Coronary artery (tissue), 2 donors: Measurements from ENCODE around the gene ANKFN1.

Experiments
- DNase-seq: peaks from one replicate; pipeline ENCODE4 v3.0.0-alpha.2; 2017; ENCODE audit warnings: low spot score
- H3K27ac ChIP-seq, 2 donors: fragments of 200-600 bp; sonication (generic); one replicate each; pipeline ENCODE4 v1.5.1; 2016 to 2019
- H3K4me3 ChIP-seq: fragments of 200-600 bp; sonication (generic); 2 replicates; pipeline ENCODE4 v1.5.1; 2016; ENCODE audit warnings: mild to moderate bottlenecking, moderate library complexity
- TF ChIP-seq, protein P1 (sequence below): fragments of 200-600 bp; sonication (generic); IDR thresholded peaks from one replicate; pipeline ENCODE4 v1.5.1; 2019; ENCODE audit warnings: antibody characterized with exemption

ANKFN1 gene

DNA sequence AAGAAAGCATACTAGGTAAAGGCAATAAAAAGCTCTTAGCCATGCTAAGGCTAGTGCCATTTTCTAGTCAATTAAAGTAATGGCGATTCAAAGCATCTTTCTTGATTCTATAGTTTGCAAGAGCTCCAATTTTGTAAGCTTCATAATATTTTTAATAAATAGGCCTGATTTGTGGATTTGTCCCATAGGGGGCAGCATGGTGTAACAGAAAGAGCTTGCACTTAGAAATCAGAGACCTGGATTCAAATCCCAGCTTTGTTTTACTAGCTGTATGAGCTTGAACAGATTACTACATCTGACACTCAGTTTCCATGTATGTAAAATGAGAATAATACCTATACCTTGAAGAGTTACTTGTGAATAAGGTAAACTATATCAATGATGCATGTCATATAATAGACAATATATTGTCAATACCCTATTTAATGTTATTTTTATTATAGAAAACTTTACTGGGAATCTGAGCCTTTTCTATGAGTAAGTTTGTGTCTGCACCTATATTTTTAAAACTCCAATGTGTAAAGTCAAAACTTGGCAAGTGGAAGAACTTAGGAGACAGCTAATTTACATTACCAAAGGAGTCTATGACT is 346.6 kb downstream of the ANKFN1 start:
- H3K4me3 ChIP-seq: no peak overlapping the region
- no peak overlapping the region for H3K27ac ChIP-seq
- TF ChIP-seq, protein P1, sequence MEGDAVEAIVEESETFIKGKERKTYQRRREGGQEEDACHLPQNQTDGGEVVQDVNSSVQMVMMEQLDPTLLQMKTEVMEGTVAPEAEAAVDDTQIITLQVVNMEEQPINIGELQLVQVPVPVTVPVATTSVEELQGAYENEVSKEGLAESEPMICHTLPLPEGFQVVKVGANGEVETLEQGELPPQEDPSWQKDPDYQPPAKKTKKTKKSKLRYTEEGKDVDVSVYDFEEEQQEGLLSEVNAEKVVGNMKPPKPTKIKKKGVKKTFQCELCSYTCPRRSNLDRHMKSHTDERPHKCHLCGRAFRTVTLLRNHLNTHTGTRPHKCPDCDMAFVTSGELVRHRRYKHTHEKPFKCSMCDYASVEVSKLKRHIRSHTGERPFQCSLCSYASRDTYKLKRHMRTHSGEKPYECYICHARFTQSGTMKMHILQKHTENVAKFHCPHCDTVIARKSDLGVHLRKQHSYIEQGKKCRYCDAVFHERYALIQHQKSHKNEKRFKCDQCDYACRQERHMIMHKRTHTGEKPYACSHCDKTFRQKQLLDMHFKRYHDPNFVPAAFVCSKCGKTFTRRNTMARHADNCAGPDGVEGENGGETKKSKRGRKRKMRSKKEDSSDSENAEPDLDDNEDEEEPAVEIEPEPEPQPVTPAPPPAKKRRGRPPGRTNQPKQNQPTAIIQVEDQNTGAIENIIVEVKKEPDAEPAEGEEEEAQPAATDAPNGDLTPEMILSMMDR: no peak
- DNase-seq: no peak

DNA sequence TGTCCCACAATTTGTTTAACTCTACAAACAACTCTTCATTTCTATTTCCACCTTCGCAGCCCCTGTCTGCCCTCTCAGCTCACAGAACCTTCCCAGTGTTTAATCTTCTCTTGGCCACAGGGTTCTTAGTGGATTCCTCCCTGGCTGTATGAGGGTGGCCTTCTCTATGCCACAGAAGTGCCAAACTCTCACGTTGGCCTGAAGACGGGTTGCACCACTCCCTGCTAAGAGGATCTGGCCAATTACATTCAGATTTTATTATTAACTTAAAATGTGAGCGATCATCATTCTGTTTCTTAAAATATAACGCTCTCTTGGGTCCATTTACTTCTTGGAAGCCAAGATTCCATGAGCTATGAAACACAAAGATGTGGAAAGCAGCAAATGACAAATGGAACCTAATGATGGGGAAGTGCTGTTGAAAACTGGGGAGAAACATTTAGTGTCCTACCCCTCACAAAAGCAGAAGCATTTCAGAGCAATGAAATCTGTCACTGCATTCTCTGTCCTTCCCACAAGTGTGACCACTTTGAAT is 348.9 kb downstream of the ANKFN1 start:
- Histone ChIP-seq H3K27ac (no peak overlapping the region), H3K4me3 (no peak overlapping the region)
- TF ChIP-seq, protein P1: no peak
- no peak for DNase-seq

DNA sequence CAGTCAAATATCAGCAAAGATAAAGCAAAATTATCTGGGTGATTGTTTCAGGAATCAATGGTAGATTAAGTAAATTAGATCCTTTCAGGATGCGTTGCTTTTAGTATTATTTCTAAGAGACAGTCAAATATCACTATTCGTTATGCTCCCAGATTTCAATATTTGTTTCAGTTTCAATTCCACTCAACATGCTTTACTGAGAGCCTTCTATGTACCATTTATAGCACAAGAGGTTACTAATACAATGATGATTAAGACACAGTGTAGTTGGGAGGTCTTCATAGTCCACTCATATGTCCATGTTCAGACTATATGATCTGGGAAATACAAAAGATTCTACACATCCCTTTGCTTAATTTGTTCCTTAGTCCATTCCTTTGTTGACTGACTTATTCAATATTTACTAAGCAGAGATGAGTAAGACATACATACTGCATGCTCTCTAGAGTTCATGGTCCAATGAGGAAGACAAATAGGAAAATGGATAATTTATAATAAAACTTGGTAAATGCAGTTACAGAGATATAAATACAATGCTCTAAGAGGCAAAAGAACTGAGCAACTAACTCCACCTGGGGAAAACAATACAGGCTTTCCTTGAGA is 352.0 kb downstream of the ANKFN1 start:
- no peak for DNase-seq
- H3K27ac ChIP-seq: no peak overlapping the region
- H3K4me3 ChIP-seq: no peak overlapping the region
- TF ChIP-seq, protein P1: no peak

DNA sequence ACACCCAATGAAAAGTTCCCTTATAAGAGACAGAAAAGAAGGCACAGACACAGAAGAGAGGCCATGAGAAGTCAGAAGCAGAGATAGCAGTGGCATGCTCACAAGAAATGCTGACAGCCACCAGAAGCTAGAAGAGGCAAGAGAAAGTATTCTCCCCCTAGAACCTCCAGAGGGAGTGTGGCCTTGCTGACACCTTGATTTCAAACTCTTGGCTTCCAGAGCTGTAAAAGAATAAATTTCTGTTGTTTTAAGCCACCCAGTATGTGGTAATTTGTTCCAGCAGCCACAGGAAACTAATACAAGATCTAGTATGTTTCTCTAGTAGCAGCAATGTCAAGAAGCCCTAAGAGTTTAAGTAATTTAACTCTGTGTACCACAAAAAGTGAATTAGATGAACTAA is 353.1 kb downstream of the ANKFN1 start:
- Histone ChIP-seq H3K4me3 (no peak overlapping the region), H3K27ac (no peak overlapping the region)
- TF ChIP-seq, protein P1: no peak
- no peak for DNase-seq

DNA sequence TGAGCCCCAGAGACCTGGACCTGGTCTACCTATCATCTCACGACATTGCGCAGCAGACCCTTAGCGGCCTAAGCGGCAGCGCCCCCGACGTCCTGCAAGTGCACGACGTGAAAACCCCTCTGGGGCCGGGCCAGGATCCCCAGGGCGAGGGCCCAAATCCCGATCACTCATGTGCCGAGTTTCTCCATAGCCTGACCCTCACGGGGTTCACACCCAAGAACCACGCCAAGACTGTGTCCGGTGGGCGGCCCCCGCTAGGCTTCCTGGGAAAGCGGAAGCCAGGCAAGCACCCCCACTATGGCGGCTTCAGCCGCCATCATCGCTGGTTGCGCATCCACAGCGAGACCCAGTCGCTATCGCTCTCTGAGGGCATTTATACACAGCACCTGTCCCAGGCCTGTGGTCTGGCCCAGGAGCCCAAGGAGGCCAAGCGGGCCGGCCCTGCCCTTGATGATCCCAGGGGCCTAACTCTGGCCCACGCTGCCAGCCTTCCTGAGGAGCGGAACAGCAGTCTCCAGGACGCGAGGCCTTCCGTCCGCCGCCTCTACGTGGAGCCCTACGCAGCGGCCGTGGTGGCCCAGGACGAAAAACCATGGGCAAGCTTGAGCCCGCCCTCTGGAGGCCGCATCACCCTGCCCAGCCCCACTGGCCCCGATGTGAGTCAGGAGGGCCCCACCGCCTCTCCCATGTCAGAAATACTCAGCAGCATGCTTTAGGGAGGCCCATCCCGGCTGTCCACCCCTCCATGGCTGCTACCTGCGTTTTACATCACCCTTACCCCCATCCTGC is 357.5 kb downstream of the ANKFN1 start:
- no peak for DNase-seq
- H3K27ac ChIP-seq: no peak overlapping the region
- no peak overlapping the region for H3K4me3 ChIP-seq
- TF ChIP-seq, protein P1: no peak

DNA sequence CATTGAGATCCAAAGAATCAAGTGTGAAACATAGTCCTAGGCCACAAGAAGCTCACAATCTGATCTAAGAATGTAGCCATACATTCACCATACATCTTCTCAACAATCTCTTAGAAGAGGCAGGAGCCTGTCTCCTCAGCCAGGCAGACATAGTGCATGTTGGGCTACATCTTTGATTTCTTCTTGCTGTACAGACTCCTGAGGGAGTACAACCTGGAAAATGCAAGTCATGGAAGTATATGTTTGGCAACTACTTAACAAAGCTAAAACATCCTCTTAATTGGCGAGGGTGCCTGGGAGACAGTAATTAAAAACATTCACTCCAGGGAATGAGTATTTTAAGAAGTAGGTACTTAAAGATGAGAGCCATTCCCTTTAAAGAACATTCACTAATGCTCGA is 361.0 kb downstream of the ANKFN1 start:
- Histone ChIP-seq H3K4me3 (no peak overlapping the region), H3K27ac (no peak overlapping the region)
- TF ChIP-seq, protein P1: no peak
- DNase-seq: no peak
